ENCODE data around the gene SAXO1.
"Not testable (repeated sequence)": the region's sequence is repeated elsewhere in the genome, so short reads cannot be mapped to it uniquely, and the experiment has no call there.

The SAXO1 gene

GRCh38 chr9:18939943-18940342 is 93.1 kb downstream of the SAXO1 start:
- H3K36me3 ChIP-seq (ENCODE audit: control insufficient read depth in 1 of 2, insufficient read depth in 2 of 2, low read length in 2 of 2), result no peaks in the 10 kb centered on the region
- no peaks in the 10 kb centered on the region for H3K4me1 ChIP-seq (ENCODE audit: control insufficient read depth in 1 of 2, insufficient read depth in 2 of 2, low read length in 2 of 2)
- H3K9ac ChIP-seq (ENCODE audit: low read depth in 1 of 2, low read length in 2 of 2), result no peak overlapping the region
- H3K4me3 ChIP-seq (ENCODE audit: low read depth in 1 of 2, low read length in 2 of 2), result no peak overlapping the region
- H3K9me3 ChIP-seq (ENCODE audit: control insufficient read depth in 1 of 2, low read length in 2 of 2), result no peaks in the 10 kb centered on the region
- H3K27ac ChIP-seq (ENCODE audit: low read depth, low read length), result no peak overlapping the region
- H3K27me3 ChIP-seq (ENCODE audit: control insufficient read depth in 1 of 2, insufficient read depth in 2 of 2, low read length in 2 of 2), result no peaks in the 10 kb centered on the region

- Histone ChIP-seq H3K9me3 (ENCODE audit: control insufficient read depth in 1 of 2, low read length in 2 of 2) (no peaks in the 10 kb centered on the region), H3K27ac (ENCODE audit: low read depth, low read length) (no peak overlapping the region), H3K9ac (ENCODE audit: low read depth in 1 of 2, low read length in 2 of 2) (no peak overlapping the region), H3K4me1 (ENCODE audit: control insufficient read depth in 1 of 2, insufficient read depth in 2 of 2, low read length in 2 of 2) (no peaks in the 10 kb centered on the region), H3K4me3 (ENCODE audit: low read depth in 1 of 2, low read length in 2 of 2) (no peak overlapping the region), H3K27me3 (ENCODE audit: control insufficient read depth in 1 of 2, insufficient read depth in 2 of 2, low read length in 2 of 2) (no peaks in the 10 kb centered on the region), H3K36me3 (ENCODE audit: control insufficient read depth in 1 of 2, insufficient read depth in 2 of 2, low read length in 2 of 2) (no peaks in the 10 kb centered on the region)
These were observed 96.7 kb downstream of the SAXO1 start for GRCh38 chr9:18936094-18936871.

GRCh38 chr9:18935541-18935940 is 97.5 kb downstream of the SAXO1 start:
- Histone ChIP-seq H3K9ac (ENCODE audit: low read depth in 1 of 2, low read length in 2 of 2) (no peak overlapping the region), H3K27me3 (ENCODE audit: control insufficient read depth in 1 of 2, insufficient read depth in 2 of 2, low read length in 2 of 2) (no peaks in the 10 kb centered on the region), H3K4me3 (ENCODE audit: low read depth in 1 of 2, low read length in 2 of 2) (no peak overlapping the region), H3K4me1 (ENCODE audit: control insufficient read depth in 1 of 2, insufficient read depth in 2 of 2, low read length in 2 of 2) (no peaks in the 10 kb centered on the region), H3K9me3 (ENCODE audit: control insufficient read depth in 1 of 2, low read length in 2 of 2) (no peaks in the 10 kb centered on the region), H3K27ac (ENCODE audit: low read depth, low read length) (no peak overlapping the region), H3K36me3 (ENCODE audit: control insufficient read depth in 1 of 2, insufficient read depth in 2 of 2, low read length in 2 of 2) (no peaks in the 10 kb centered on the region)

GRCh38 chr9:18930611-18931010 is 102.4 kb downstream of the SAXO1 start:
- not testable (repeated sequence) for H3K36me3 ChIP-seq (ENCODE audit: control insufficient read depth in 1 of 2, insufficient read depth in 2 of 2, low read length in 2 of 2); H3K4me1 ChIP-seq (ENCODE audit: control insufficient read depth in 1 of 2, insufficient read depth in 2 of 2, low read length in 2 of 2); H3K4me3 ChIP-seq (ENCODE audit: low read depth in 1 of 2, low read length in 2 of 2); H3K27ac ChIP-seq (ENCODE audit: low read depth, low read length); H3K9ac ChIP-seq (ENCODE audit: low read depth in 1 of 2, low read length in 2 of 2); H3K27me3 ChIP-seq (ENCODE audit: control insufficient read depth in 1 of 2, insufficient read depth in 2 of 2, low read length in 2 of 2); H3K9me3 ChIP-seq (ENCODE audit: control insufficient read depth in 1 of 2, low read length in 2 of 2)

GRCh38 chr9:18928711-18929110 is 104.3 kb downstream of the SAXO1 start:
- Histone ChIP-seq H3K9ac (ENCODE audit: low read depth in 1 of 2, low read length in 2 of 2) (no peak overlapping the region), H3K4me3 (ENCODE audit: low read depth in 1 of 2, low read length in 2 of 2) (no peak overlapping the region), H3K9me3 (ENCODE audit: control insufficient read depth in 1 of 2, low read length in 2 of 2) (no peaks in the 10 kb centered on the region), H3K4me1 (ENCODE audit: control insufficient read depth in 1 of 2, insufficient read depth in 2 of 2, low read length in 2 of 2) (no peaks in the 10 kb centered on the region), H3K27ac (ENCODE audit: low read depth, low read length) (no peak overlapping the region), H3K36me3 (ENCODE audit: control insufficient read depth in 1 of 2, insufficient read depth in 2 of 2, low read length in 2 of 2) (no peaks in the 10 kb centered on the region), H3K27me3 (ENCODE audit: control insufficient read depth in 1 of 2, insufficient read depth in 2 of 2, low read length in 2 of 2) (no peaks in the 10 kb centered on the region)

- H3K4me1 ChIP-seq (ENCODE audit: control insufficient read depth in 1 of 2, insufficient read depth in 2 of 2, low read length in 2 of 2), result no peaks in the 10 kb centered on the region
- no peaks in the 10 kb centered on the region for H3K27me3 ChIP-seq (ENCODE audit: control insufficient read depth in 1 of 2, insufficient read depth in 2 of 2, low read length in 2 of 2)
- no peak overlapping the region for H3K9ac ChIP-seq (ENCODE audit: low read depth in 1 of 2, low read length in 2 of 2)
- no peaks in the 10 kb centered on the region for H3K36me3 ChIP-seq (ENCODE audit: control insufficient read depth in 1 of 2, insufficient read depth in 2 of 2, low read length in 2 of 2)
- no peak overlapping the region for H3K27ac ChIP-seq (ENCODE audit: low read depth, low read length)
- H3K4me3 ChIP-seq (ENCODE audit: low read depth in 1 of 2, low read length in 2 of 2), result no peak overlapping the region
- no peaks in the 10 kb centered on the region for H3K9me3 ChIP-seq (ENCODE audit: control insufficient read depth in 1 of 2, low read length in 2 of 2)
These were observed 106.5 kb downstream of the SAXO1 start for GRCh38 chr9:18926513-18926912.

GRCh38 chr9:18925880-18926279 is 107.1 kb downstream of the SAXO1 start:
- Histone ChIP-seq H3K27me3 (ENCODE audit: control insufficient read depth in 1 of 2, insufficient read depth in 2 of 2, low read length in 2 of 2) (no peaks in the 10 kb centered on the region), H3K27ac (ENCODE audit: low read depth, low read length) (no peak overlapping the region), H3K9me3 (ENCODE audit: control insufficient read depth in 1 of 2, low read length in 2 of 2) (no peaks in the 10 kb centered on the region), H3K4me3 (ENCODE audit: low read depth in 1 of 2, low read length in 2 of 2) (no peak overlapping the region), H3K4me1 (ENCODE audit: control insufficient read depth in 1 of 2, insufficient read depth in 2 of 2, low read length in 2 of 2) (no peaks in the 10 kb centered on the region), H3K9ac (ENCODE audit: low read depth in 1 of 2, low read length in 2 of 2) (no peak overlapping the region), H3K36me3 (ENCODE audit: control insufficient read depth in 1 of 2, insufficient read depth in 2 of 2, low read length in 2 of 2) (no peaks in the 10 kb centered on the region)

- Histone ChIP-seq H3K4me1 (ENCODE audit: control insufficient read depth in 1 of 2, insufficient read depth in 2 of 2, low read length in 2 of 2) (no peaks in the 10 kb centered on the region), H3K9ac (ENCODE audit: low read depth in 1 of 2, low read length in 2 of 2) (no peak overlapping the region), H3K27me3 (ENCODE audit: control insufficient read depth in 1 of 2, insufficient read depth in 2 of 2, low read length in 2 of 2) (no peaks in the 10 kb centered on the region), H3K9me3 (ENCODE audit: control insufficient read depth in 1 of 2, low read length in 2 of 2) (no peaks in the 10 kb centered on the region), H3K4me3 (ENCODE audit: low read depth in 1 of 2, low read length in 2 of 2) (no peak overlapping the region), H3K36me3 (ENCODE audit: control insufficient read depth in 1 of 2, insufficient read depth in 2 of 2, low read length in 2 of 2) (no peaks in the 10 kb centered on the region), H3K27ac (ENCODE audit: low read depth, low read length) (no peak overlapping the region)
These were observed 109.2 kb downstream of the SAXO1 start for GRCh38 chr9:18923671-18924430.

GRCh38 chr9:18923167-18923566 is 109.8 kb downstream of the SAXO1 start:
- no peaks in the 10 kb centered on the region for H3K9me3 ChIP-seq (ENCODE audit: control insufficient read depth in 1 of 2, low read length in 2 of 2)
- no peak overlapping the region for H3K9ac ChIP-seq (ENCODE audit: low read depth in 1 of 2, low read length in 2 of 2)
- H3K4me3 ChIP-seq (ENCODE audit: low read depth in 1 of 2, low read length in 2 of 2), result no peak overlapping the region
- H3K27me3 ChIP-seq (ENCODE audit: control insufficient read depth in 1 of 2, insufficient read depth in 2 of 2, low read length in 2 of 2), result no peaks in the 10 kb centered on the region
- no peaks in the 10 kb centered on the region for H3K36me3 ChIP-seq (ENCODE audit: control insufficient read depth in 1 of 2, insufficient read depth in 2 of 2, low read length in 2 of 2)
- no peak overlapping the region for H3K27ac ChIP-seq (ENCODE audit: low read depth, low read length)
- no peaks in the 10 kb centered on the region for H3K4me1 ChIP-seq (ENCODE audit: control insufficient read depth in 1 of 2, insufficient read depth in 2 of 2, low read length in 2 of 2)

GRCh38 chr9:18922161-18922885 is 110.7 kb downstream of the SAXO1 start:
- H3K9ac ChIP-seq (ENCODE audit: low read depth in 1 of 2, low read length in 2 of 2), result no peak overlapping the region
- no peaks in the 10 kb centered on the region for H3K4me1 ChIP-seq (ENCODE audit: control insufficient read depth in 1 of 2, insufficient read depth in 2 of 2, low read length in 2 of 2)
- no peaks in the 10 kb centered on the region for H3K36me3 ChIP-seq (ENCODE audit: control insufficient read depth in 1 of 2, insufficient read depth in 2 of 2, low read length in 2 of 2)
- H3K27me3 ChIP-seq (ENCODE audit: control insufficient read depth in 1 of 2, insufficient read depth in 2 of 2, low read length in 2 of 2), result no peaks in the 10 kb centered on the region
- no peak overlapping the region for H3K27ac ChIP-seq (ENCODE audit: low read depth, low read length)
- H3K4me3 ChIP-seq (ENCODE audit: low read depth in 1 of 2, low read length in 2 of 2), result no peak overlapping the region
- no peaks in the 10 kb centered on the region for H3K9me3 ChIP-seq (ENCODE audit: control insufficient read depth in 1 of 2, low read length in 2 of 2)
